Parathyroid adenoma (tissue), 2 donors: ENCODE data around the gene AGPAT2.
A peak's percentile ranks its signal among the peaks of the same experiment; 100 is the strongest.

Source experiments
- H2AFZ ChIP-seq: fragments of 300-600 bp; sonication (generic); one replicate; pipeline ENCODE4 v1.7.0; 2017; ENCODE audit warnings: antibody characterized with exemption, mild to moderate bottlenecking
- H3K27ac ChIP-seq: fragments of 300-600 bp; sonication (generic); one replicate; pipeline ENCODE4 v1.7.0; 2017
- H3K27me3 ChIP-seq: fragments of 300-600 bp; sonication (generic); one replicate; pipeline ENCODE4 v1.7.0; 2017; ENCODE audit warnings: low read length; ENCODE audit not compliant: control insufficient read depth, insufficient read depth
- H3K36me3 ChIP-seq: fragments of 300-600 bp; sonication (generic); one replicate; pipeline ENCODE4 v1.7.0; 2017; ENCODE audit warnings: low read length; ENCODE audit not compliant: control insufficient read depth, insufficient read depth
- H3K4me1 ChIP-seq: fragments of 300-600 bp; sonication (generic); one replicate; pipeline ENCODE4 v1.7.0; 2017; ENCODE audit warnings: control low read depth
- H3K4me2 ChIP-seq: fragments of 300-600 bp; sonication (generic); one replicate; pipeline ENCODE4 v1.7.0; 2017; ENCODE audit warnings: low read length
- H3K4me3 ChIP-seq: fragments of 300-600 bp; sonication (generic); one replicate; pipeline ENCODE4 v1.7.0; 2017; ENCODE audit warnings: low read depth, low read length
- H3K79me2 ChIP-seq: fragments of 300-600 bp; sonication (generic); one replicate; pipeline ENCODE4 v1.7.0; 2017; ENCODE audit warnings: control low read depth
- H3K9ac ChIP-seq: fragments of 300-600 bp; sonication (generic); one replicate; pipeline ENCODE4 v1.7.0; 2017; ENCODE audit warnings: mild to moderate bottlenecking
- H3K9me3 ChIP-seq: fragments of 300-600 bp; sonication (generic); one replicate; pipeline ENCODE4 v1.7.0; 2017; ENCODE audit warnings: low read length; ENCODE audit not compliant: control insufficient read depth
- TF ChIP-seq, protein P1 (sequence below): fragments of 300-600 bp; sonication (generic); IDR thresholded peaks from one replicate; pipeline ENCODE4 v1.7.0; 2017; ENCODE audit warnings: antibody characterized with exemption, mild to moderate bottlenecking
- donor health status: primary hyperparathyroidism.

The AGPAT2 gene

DNA sequence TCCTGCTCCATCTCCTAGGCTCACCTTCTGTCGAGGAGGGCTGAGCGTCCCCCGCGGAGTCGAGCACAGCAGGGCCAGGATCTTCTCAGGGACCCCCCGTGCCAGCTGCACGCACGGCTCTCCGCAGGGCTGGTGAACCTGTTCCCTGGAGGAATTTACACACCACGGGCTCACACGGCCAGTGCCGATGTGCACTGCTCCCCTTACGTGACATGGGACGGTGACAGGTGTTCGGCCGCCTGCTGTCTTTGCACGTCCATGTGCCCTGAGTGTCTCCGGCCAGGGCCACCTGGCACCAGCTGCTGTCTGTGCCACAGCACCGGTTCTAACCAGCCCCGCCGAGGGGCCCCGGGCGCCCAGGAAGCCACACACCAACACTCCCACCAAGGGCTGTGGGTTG, 8.7 kb upstream of the AGPAT2 start:
- TF ChIP-seq, protein P1, sequence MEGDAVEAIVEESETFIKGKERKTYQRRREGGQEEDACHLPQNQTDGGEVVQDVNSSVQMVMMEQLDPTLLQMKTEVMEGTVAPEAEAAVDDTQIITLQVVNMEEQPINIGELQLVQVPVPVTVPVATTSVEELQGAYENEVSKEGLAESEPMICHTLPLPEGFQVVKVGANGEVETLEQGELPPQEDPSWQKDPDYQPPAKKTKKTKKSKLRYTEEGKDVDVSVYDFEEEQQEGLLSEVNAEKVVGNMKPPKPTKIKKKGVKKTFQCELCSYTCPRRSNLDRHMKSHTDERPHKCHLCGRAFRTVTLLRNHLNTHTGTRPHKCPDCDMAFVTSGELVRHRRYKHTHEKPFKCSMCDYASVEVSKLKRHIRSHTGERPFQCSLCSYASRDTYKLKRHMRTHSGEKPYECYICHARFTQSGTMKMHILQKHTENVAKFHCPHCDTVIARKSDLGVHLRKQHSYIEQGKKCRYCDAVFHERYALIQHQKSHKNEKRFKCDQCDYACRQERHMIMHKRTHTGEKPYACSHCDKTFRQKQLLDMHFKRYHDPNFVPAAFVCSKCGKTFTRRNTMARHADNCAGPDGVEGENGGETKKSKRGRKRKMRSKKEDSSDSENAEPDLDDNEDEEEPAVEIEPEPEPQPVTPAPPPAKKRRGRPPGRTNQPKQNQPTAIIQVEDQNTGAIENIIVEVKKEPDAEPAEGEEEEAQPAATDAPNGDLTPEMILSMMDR, result no peak
- no peak overlapping the region for H3K27ac ChIP-seq
- no peaks in the 10 kb centered on the region for H3K27me3 ChIP-seq
- H3K4me2 ChIP-seq, result no peak overlapping the region
- H3K9ac ChIP-seq, result no peak overlapping the region
- H3K4me3 ChIP-seq, result no peak overlapping the region
- no peaks in the 10 kb centered on the region for H3K4me1 ChIP-seq
- H2AFZ ChIP-seq, result no peak overlapping the region
- H3K36me3 ChIP-seq, result no peaks in the 10 kb centered on the region
- no peaks in the 10 kb centered on the region for H3K9me3 ChIP-seq
- H3K79me2 ChIP-seq, result no peaks in the 10 kb centered on the region

DNA sequence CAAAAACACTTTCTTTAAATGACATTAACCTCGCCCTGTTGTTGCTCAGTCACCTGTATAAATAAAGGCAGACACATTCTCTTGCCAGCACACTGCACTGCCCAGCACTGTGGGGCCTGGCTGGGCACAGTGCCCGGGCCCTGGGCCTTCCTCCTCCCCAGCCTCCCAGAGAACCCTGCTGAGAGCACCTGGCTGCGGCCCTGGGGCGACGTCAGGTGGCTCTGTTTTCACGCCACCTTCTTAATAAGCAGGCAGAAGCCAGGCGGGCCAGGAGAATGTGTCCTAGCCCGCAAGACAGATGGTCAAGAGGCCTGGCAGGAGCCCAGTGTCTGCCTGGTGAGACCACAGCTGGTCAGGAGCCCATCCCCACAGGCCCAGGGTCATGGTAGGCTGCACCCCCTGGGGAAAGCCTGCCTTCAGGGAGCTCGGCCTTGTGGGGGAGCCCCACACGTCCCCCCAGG, 8.2 kb upstream of the AGPAT2 start:
- Histone ChIP-seq H3K79me2 (no peaks in the 10 kb centered on the region), H3K4me2 (no peak overlapping the region), H3K36me3 (no peaks in the 10 kb centered on the region), H3K4me1 (no peaks in the 10 kb centered on the region), H3K4me3 (no peak overlapping the region), H3K27ac (peak overlapping the region; percentile 1), H3K9me3 (no peaks in the 10 kb centered on the region), H2AFZ (no peak overlapping the region), H3K27me3 (no peaks in the 10 kb centered on the region), H3K9ac (no peak overlapping the region)
- TF ChIP-seq, protein P1, result no peak

DNA sequence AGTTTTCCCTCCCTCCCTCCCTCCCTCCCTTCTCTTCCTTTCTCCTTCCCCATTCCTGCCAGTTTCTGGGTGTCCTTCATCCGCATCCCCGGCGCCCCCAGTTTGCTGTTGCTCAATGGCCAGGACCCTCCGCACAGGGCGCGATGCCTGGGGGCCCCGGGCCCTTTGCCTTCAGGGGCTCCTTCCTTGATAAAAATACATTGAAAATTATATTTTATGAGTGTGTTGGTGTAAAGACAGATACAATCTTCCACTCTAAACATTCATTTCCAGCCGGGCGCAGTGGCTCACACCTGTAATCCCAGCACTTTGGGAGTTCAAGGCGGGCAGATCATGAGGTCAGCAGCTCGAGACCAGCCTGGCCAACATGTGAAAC, 7.6 kb upstream of the AGPAT2 start:
- Histone ChIP-seq H3K9me3 (no peaks in the 10 kb centered on the region), H3K4me2 (no peak overlapping the region), H3K36me3 (no peaks in the 10 kb centered on the region), H3K4me1 (no peaks in the 10 kb centered on the region), H3K27ac (no peak overlapping the region), H3K4me3 (no peak overlapping the region), H2AFZ (no peak overlapping the region), H3K27me3 (no peaks in the 10 kb centered on the region), H3K9ac (no peak overlapping the region), H3K79me2 (no peaks in the 10 kb centered on the region)
- TF ChIP-seq, protein P1, result no peak

DNA sequence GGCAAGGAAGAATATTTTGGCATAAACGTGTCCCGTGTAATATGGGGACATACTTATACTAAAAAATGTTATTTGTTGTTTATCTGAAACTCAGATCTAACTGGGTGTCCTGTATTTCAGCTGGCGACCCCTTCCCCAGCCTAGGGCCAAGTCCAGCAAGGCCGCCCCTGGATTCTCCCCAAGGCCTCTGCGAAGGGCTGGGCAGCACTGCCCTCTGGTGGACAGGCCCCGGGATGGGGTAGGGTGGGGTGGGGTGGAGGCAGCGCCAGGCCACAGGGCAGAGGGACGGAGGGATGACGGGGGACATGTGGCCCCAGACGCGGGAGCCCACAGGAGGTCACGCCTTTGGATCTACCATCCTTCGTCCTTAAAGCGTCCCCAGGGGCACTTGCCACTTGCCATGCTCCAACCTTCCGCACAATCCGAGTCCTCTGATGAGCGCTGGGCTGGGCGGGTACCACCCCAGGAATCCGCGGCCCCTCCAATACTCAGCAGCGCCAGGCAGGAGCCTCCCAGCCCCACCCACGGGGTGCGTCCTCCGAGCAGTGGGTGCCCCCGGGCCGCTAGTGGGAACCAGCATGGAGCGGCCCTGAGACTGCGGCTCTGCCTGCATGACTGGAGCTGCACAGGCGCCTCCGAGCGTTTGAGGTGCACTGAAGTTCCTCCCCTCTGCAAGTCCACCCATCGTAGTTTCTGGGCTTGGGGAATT, 7.1 kb upstream of the AGPAT2 start:
- H3K4me2 ChIP-seq, result no peak overlapping the region
- H3K27me3 ChIP-seq, result no peaks in the 10 kb centered on the region
- H3K9ac ChIP-seq, result no peak overlapping the region
- no peak overlapping the region for H2AFZ ChIP-seq
- no peaks in the 10 kb centered on the region for H3K79me2 ChIP-seq
- no peak overlapping the region for H3K27ac ChIP-seq
- TF ChIP-seq, protein P1, result peak; percentile 57
- no peaks in the 10 kb centered on the region for H3K36me3 ChIP-seq
- no peaks in the 10 kb centered on the region for H3K9me3 ChIP-seq
- no peaks in the 10 kb centered on the region for H3K4me1 ChIP-seq
- no peak overlapping the region for H3K4me3 ChIP-seq
